Vagina (tissue), 2 donors: ENCODE measurements around the gene GAN.

Experiments
- POLR2A ChIP-seq, 2 donors: fragments of 450-650 bp; IDR thresholded peaks; one replicate each; pipeline ENCODE4 v1.6.1; 2017; ENCODE audit warnings: antibody characterized with exemption in 2 of 2, mild to moderate bottlenecking in 2 of 2, moderate library complexity in 2 of 2
- POLR2AphosphoS5 ChIP-seq, 2 donors: sonication (generic); formaldehyde crosslinking; IDR thresholded peaks; one replicate each; pipeline ENCODE4 v1.9.0; 2017; ENCODE audit warnings: antibody characterized with exemption in 2 of 2, mild to moderate bottlenecking in 2 of 2, low read depth in 1 of 2; ENCODE audit not compliant: insufficient read depth in 1 of 2
- TF ChIP-seq, protein P1 (sequence below), 3 experiments: fragments of 450-650 bp in 2 of 3; fragments of 200-600 bp in 1 of 3; sonication (generic) in 1 of 3; IDR thresholded peaks; one replicate each; pipeline ENCODE4 v1.5.1; 2017 to 2019; ENCODE audit warnings: antibody characterized with exemption in 3 of 3, mild to moderate bottlenecking in 2 of 3, moderate library complexity in 2 of 3

DNA sequence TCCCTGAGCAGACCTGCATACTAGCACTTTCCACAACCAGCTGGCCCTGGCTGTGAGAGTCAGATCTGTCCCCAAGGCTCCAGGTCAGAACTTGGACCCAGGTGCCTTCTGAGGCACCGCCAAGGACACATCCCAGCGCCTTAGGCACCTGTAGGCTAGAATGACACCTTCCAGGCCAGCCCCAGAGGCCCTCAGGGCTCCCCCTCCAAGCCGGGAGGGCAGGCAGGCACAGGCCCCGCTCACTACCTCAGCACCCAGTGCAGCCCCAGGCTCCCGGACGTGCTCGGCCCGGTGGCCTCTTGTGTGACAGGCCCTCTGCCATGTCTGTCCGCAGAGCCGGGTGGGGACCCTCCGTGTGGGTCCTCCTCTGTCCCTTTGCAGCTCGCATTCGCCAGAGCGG lies 73.6 kb downstream of the GAN start:
- TF ChIP-seq POLR2A (IDR thresholded peaks at IDR 0.05) = no peak
- TF ChIP-seq, protein P1, sequence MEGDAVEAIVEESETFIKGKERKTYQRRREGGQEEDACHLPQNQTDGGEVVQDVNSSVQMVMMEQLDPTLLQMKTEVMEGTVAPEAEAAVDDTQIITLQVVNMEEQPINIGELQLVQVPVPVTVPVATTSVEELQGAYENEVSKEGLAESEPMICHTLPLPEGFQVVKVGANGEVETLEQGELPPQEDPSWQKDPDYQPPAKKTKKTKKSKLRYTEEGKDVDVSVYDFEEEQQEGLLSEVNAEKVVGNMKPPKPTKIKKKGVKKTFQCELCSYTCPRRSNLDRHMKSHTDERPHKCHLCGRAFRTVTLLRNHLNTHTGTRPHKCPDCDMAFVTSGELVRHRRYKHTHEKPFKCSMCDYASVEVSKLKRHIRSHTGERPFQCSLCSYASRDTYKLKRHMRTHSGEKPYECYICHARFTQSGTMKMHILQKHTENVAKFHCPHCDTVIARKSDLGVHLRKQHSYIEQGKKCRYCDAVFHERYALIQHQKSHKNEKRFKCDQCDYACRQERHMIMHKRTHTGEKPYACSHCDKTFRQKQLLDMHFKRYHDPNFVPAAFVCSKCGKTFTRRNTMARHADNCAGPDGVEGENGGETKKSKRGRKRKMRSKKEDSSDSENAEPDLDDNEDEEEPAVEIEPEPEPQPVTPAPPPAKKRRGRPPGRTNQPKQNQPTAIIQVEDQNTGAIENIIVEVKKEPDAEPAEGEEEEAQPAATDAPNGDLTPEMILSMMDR (IDR thresholded peaks at IDR 0.05) = no peak
- no peak for TF ChIP-seq POLR2AphosphoS5 (IDR thresholded peaks at IDR 0.05; ENCODE audit: insufficient read depth in 1 of 2, low read depth in 1 of 2)
